ENCODE results near the gene SKI. TPM values are rescaled to one million over a fixed set of nuclear protein-coding genes. Genes with fewer than 3 reads are reported as not detected.
"Not testable (repeated sequence)": the region's sequence is repeated elsewhere in the genome, so short reads cannot be mapped to it uniquely, and the experiment has no call there.

Gene SKI
- total RNA-seq, 4 donors from 2014 or later, result 60.2 to 157 (median 79.0) TPM

- H3K9me3 ChIP-seq, result no peaks in the 10 kb centered on the region
- peaks cover 7 to 46% (median 36%) of the 10 kb centered on the region in 3 donors for H3K4me1 ChIP-seq
- no peak for ATAC-seq
- peak in 1 of 4 experiments; percentile 10 for TF ChIP-seq CTCF (IDR thresholded peaks at IDR 0.05)
- no peak for TF ChIP-seq EP300 (IDR thresholded peaks at IDR 0.05)
- H3K27ac ChIP-seq, result no peak overlapping the region
- H3K36me3 ChIP-seq, result no peaks in the 10 kb centered on the region
- no peaks in the 10 kb centered on the region for H3K27me3 ChIP-seq
- H3K4me3 ChIP-seq, result no peak overlapping the region
- 67% methylated on average over 3 of the region's 21 CpGs; no CpG with 5 or more reads in 1 of the 2 donors for WGBS, 2 donors (ENCODE audit: low coverage in 1 of 2)
These were observed 98.4 kb downstream of the SKI start for GRCh38 chr1:2326524-2326923.

DNA sequence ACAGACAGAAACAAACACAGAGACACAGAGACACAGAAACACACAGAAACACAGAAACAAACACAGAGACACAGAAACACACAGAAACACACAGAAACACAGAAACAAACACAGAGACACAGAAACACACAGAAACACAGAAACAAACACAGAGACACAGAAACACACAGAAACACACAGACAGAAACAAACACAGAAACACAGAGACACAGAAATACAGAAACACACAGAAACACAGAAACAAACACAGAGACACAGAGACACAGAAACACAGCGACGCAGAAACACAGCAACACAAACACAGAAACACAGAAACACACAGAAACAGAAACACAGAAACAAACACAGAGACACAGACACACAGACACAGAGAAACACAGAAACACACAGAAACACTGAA, 99.0 kb downstream of the SKI start:
- not testable (repeated sequence) for H3K36me3 ChIP-seq, H3K27me3 ChIP-seq, H3K9me3 ChIP-seq, H3K4me3 ChIP-seq, H3K27ac ChIP-seq, ATAC-seq
- WGBS, 2 donors (ENCODE audit: low coverage in 1 of 2), result 86% methylated on average over 2 of the region's 2 CpGs; no CpG with 5 or more reads in 1 of the 2 donors
- peaks cover 2 to 41% (median 30%) of the 10 kb centered on the region in 3 donors for H3K4me1 ChIP-seq

DNA sequence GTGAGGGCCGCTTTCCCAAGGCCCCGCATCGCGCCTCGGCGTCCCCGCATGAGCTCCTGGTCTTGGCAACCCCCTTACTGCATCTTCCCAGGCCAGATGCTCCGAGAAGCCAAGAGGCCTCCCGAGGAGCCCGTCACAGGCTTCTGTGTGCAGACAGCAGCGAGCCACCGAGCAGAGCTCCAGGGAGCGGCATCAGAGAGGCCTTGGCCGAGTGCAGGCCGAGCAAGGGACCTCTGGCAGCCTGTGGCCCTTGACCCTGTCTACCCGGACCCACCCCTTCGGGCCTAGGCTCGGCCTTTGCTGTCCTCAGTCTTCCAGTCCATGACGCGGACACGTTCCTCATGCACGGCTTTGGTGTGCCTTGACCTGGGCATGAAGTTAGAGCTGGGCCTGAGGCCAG, 99.7 kb downstream of the SKI start:
- Histone ChIP-seq H3K9me3 (no peaks in the 10 kb centered on the region), H3K36me3 (no peaks in the 10 kb centered on the region), H3K27ac (no peak overlapping the region), H3K27me3 (no peaks in the 10 kb centered on the region), H3K4me3 (no peak overlapping the region), H3K4me1 (peaks cover 2 to 34% (median 23%) of the 10 kb centered on the region in 3 donors)
- WGBS, 2 donors (ENCODE audit: low coverage in 1 of 2), result 100% methylated on average over 2 of the region's 22 CpGs; no CpG with 5 or more reads in 1 of the 2 donors
- no peak for ATAC-seq
- no peak for TF ChIP-seq EP300 (IDR thresholded peaks at IDR 0.05)
- no peak for TF ChIP-seq POLR2AphosphoS5 (IDR thresholded peaks at IDR 0.05)
- no peak for TF ChIP-seq CTCF (IDR thresholded peaks at IDR 0.05)
- no peak for TF ChIP-seq POLR2A (IDR thresholded peaks at IDR 0.05)

GRCh38 chr1:2328676-2329455, 100.7 kb downstream of the SKI start:
- ATAC-seq, result no peak
- H3K9me3 ChIP-seq, result no peaks in the 10 kb centered on the region
- H3K27ac ChIP-seq, result peak overlapping the region in 3 of 4 donors; percentile 82 to 84 (median 84)
- H3K36me3 ChIP-seq, result no peaks in the 10 kb centered on the region
- H3K4me1 ChIP-seq, result peaks cover 2 to 24% (median 21%) of the 10 kb centered on the region in 3 donors
- H3K27me3 ChIP-seq, result no peaks in the 10 kb centered on the region
- TF ChIP-seq POLR2AphosphoS5 (IDR thresholded peaks at IDR 0.05) (no peak), EP300 (IDR thresholded peaks at IDR 0.05) (no peak), CTCF (IDR thresholded peaks at IDR 0.05) (no peak), POLR2A (IDR thresholded peaks at IDR 0.05) (no peak)
- 72% methylated on average over 5 of the region's 24 CpGs; no CpG with 5 or more reads in 1 of the 2 donors for WGBS, 2 donors (ENCODE audit: low coverage in 1 of 2)
- no peak overlapping the region for H3K4me3 ChIP-seq

- Histone ChIP-seq H3K4me1 (peaks cover 2 to 24% (median 21%) of the 10 kb centered on the region in 3 donors), H3K27ac (peak overlapping the region; percentile 30 to 84 (median 83)), H3K36me3 (no peaks in the 10 kb centered on the region), H3K4me3 (no peak overlapping the region), H3K9me3 (no peaks in the 10 kb centered on the region), H3K27me3 (no peaks in the 10 kb centered on the region)
- TF ChIP-seq CTCF (IDR thresholded peaks at IDR 0.05) (no peak), EP300 (IDR thresholded peaks at IDR 0.05) (no peak), POLR2A (IDR thresholded peaks at IDR 0.05) (no peak), POLR2AphosphoS5 (IDR thresholded peaks at IDR 0.05) (no peak)
- WGBS, 2 donors (ENCODE audit: low coverage in 1 of 2), result no CpG with 5 or more reads among the region's 12 CpGs
- no peak for ATAC-seq
These were observed 101.9 kb downstream of the SKI start for GRCh38 chr1:2330035-2330434.
